Fibroblast of peridontal ligament (primary cell): ENCODE results near the gene FN3KRP.

Experiments
- DNase-seq: peaks from one replicate; pipeline ENCODE4 v3.0.0-alpha.2; 2010; ENCODE audit errors: extremely low read depth

Gene FN3KRP

GRCh38 chr17:82709024-82709675 is 7.4 kb upstream of the FN3KRP start:
- no peak for DNase-seq

GRCh38 chr17:82709676-82710498 is 6.6 kb upstream of the FN3KRP start:
- DNase-seq, result no peak

GRCh38 chr17:82710499-82711232 is 5.8 kb upstream of the FN3KRP start:
- DNase-seq, result no peak

GRCh38 chr17:82713071-82713723 is 3.3 kb upstream of the FN3KRP start:
- no peak for DNase-seq

- DNase-seq, result no peak
Observed at GRCh38 chr17:82718986-82719685, 2.6 kb downstream of the FN3KRP start.

GRCh38 chr17:82720204-82720603 is 3.7 kb downstream of the FN3KRP start:
- DNase-seq, result no peak

- no peak for DNase-seq
Observed at GRCh38 chr17:82722341-82723013, 6.0 kb downstream of the FN3KRP start.

GRCh38 chr17:82723169-82723807 is 6.8 kb downstream of the FN3KRP start:
- no peak for DNase-seq

GRCh38 chr17:82726427-82726826 is 9.9 kb downstream of the FN3KRP start:
- no peak for DNase-seq

GRCh38 chr17:82729479-82730260 is 13.2 kb downstream of the FN3KRP start:
- no peak for DNase-seq

GRCh38 chr17:82732118-82732743 is 15.7 kb downstream of the FN3KRP start:
- no peak for DNase-seq

GRCh38 chr17:82734987-82735866 is 18.7 kb downstream of the FN3KRP start, which contains the start of gene FN3K:
FN3K (plus strand) TSS chr17:82735615; CDS start chr17:82735637, 22 bp downstream.
- peak; percentile 71 for DNase-seq

GRCh38 chr17:82736511-82737185 is 20.1 kb downstream of the FN3KRP start:
- DNase-seq, result no peak

- DNase-seq, result no peak
Observed at GRCh38 chr17:82737967-82738877, 21.7 kb downstream of the FN3KRP start.

- DNase-seq, result no peak
Observed at GRCh38 chr17:82740906-82741759, 24.6 kb downstream of the FN3KRP start.
